ENCODE measurements around the gene GHDC.

GRCh38 chr17:42174126-42174783, 20.0 kb downstream of the GHDC start:
- TF ChIP-seq POLR2A (IDR thresholded peaks at IDR 0.05) (no peak), CTCF (IDR thresholded peaks at IDR 0.05 in 8 of 11, conservative IDR thresholded peaks at IDR 0.05 in 3 of 11) (no peak)
